ENCODE results near the gene ADAMTS17.

The ADAMTS17 gene

GRCh38 chr15:100174159-100174903 is 167.4 kb downstream of the ADAMTS17 start:
- no peak for DNase-seq (ENCODE audit: low spot score)
- in situ Hi-C loops (cut with MboI; ENCODE audit: low sequenced_read_pairs, unreplicated experiment): no loop called here
- TF ChIP-seq CTCF (IDR thresholded peaks at IDR 0.05; ENCODE audit: borderline replicate concordance, control extremely low read depth, extremely low read depth, insufficient read depth, missing control alignments): no peak

- no peak for DNase-seq (ENCODE audit: low spot score)
- no peak for TF ChIP-seq CTCF (IDR thresholded peaks at IDR 0.05; ENCODE audit: borderline replicate concordance, control extremely low read depth, extremely low read depth, insufficient read depth, missing control alignments)
- in situ Hi-C loops (cut with MboI; ENCODE audit: low sequenced_read_pairs, unreplicated experiment): no loop called here
Measured at GRCh38 chr15:100172356-100173024, 169.3 kb downstream of the ADAMTS17 start.

- no peak for DNase-seq (ENCODE audit: low spot score)
- in situ Hi-C loops (cut with MboI; ENCODE audit: low sequenced_read_pairs, unreplicated experiment): no loop called here
- no peak for TF ChIP-seq CTCF (IDR thresholded peaks at IDR 0.05; ENCODE audit: borderline replicate concordance, control extremely low read depth, extremely low read depth, insufficient read depth, missing control alignments)
Measured at GRCh38 chr15:100171411-100171810, 170.4 kb downstream of the ADAMTS17 start.

DNA sequence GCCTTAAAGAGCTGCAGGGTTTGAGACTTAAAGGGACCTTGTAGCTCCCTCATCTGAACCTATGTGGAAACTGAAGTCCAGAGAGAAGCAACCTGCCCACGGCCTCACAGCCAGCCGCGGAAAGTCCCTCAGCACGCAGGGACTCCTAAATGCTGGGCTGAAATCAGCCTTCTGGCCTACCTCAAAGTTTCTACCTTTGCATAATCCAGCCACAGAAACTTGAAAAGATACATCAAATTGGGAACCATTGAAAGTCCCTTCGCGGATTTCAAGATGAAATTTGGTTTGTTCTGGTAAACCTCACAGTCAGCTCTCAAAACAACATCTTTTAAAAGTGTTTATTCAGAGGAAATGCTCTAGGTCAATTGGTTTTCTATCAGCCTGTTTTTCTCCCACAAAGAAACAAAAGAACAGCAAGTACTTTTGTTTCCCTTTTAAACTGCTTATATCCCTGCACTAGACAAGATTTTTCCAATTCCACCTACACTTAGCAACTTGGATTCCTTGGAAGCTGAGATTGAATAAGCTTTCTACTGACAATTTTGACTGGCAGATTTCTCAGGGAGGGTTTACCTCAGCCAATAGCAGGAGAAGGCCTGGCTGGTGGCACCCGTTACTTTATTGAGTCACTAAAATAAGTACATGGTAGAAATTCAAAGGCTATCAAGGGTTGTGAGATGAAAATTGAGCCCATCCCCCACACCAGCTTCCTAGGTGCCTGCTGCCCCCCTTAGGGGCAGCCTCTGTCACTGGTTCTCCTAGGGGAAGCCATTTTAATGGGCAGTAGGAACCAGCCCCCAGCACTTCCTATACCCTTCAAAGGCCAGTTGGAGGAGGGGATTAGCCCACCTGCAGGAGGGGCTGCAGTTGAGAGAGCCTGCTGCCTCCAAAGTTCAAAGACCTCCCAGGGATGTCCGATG is 171.2 kb downstream of the ADAMTS17 start:
- no peak for TF ChIP-seq CTCF (IDR thresholded peaks at IDR 0.05; ENCODE audit: borderline replicate concordance, control extremely low read depth, extremely low read depth, insufficient read depth, missing control alignments)
- in situ Hi-C loops (cut with MboI; ENCODE audit: low sequenced_read_pairs, unreplicated experiment): no loop called here
- DNase-seq (ENCODE audit: low spot score): peak; percentile 50

DNA sequence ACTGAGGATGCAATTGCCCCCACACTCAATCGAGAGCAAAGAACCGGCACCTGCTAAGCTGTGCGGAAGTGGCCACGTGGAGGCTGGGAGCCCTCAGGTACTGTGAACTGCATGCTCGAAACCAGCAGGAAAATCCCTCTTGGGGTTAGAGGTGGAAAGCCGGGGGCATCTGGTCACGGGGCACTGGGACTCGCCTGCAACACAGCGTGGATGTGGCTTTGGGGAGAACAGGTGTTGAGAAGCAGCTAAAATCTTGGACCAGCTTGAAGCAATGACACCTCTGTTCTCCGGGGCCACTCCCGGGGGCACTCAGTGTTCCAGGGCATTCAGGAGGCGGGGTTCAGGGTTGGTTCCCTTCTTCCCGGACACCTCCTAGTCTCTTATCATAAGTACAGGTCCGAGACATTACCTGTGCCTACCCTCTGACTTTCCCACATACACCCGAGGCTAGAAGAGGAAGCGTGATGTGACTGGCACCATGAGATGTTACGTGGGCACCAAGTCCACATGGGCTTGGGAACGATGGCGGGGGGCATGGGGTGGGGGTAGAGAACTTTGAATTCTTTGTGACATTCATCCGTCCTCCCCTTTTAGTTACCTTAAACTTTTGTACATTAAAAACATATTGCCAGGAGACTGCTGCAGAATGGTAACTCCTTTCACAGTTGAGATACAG is 172.0 kb downstream of the ADAMTS17 start:
- in situ Hi-C loops (cut with MboI; ENCODE audit: low sequenced_read_pairs, unreplicated experiment): no loop called here
- DNase-seq (ENCODE audit: low spot score): no peak
- TF ChIP-seq CTCF (IDR thresholded peaks at IDR 0.05; ENCODE audit: borderline replicate concordance, control extremely low read depth, extremely low read depth, insufficient read depth, missing control alignments): no peak

- TF ChIP-seq CTCF (IDR thresholded peaks at IDR 0.05; ENCODE audit: borderline replicate concordance, control extremely low read depth, extremely low read depth, insufficient read depth, missing control alignments): no peak
- DNase-seq (ENCODE audit: low spot score): no peak
- in situ Hi-C loops (cut with MboI; ENCODE audit: low sequenced_read_pairs, unreplicated experiment): no loop called here
Measured at GRCh38 chr15:100168787-100169186, 173.0 kb downstream of the ADAMTS17 start.

Measured in GM13976 (cell line).